ENCODE measurements around the gene BCAS1.

DNA sequence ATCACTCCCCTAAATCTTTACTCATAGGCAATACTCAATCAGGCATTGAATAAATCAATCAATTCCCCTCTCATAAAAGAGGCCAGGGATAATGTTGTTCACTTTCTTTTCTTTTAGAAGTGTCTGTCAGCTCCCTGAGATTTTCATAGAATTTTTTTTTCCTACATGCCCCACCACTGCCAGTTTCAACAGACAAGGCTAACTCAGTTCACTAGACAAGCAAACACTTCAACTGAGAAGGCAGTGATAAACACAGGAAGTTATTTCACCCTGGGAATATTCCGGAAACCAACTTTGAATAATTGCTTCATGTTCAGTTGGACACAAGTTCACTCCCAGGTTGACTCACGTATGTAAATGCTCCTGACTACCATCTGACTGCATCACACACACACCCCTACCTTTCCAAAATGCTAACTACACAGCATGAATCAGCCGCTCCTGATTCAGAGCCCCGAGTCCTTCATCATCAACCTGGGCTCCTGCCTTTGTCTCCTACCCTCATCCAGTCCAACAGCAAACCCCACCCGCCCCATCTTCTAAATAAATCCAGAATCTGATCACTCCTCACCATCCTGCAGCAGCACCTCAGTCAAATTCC, 143.9 kb downstream of the BCAS1 start:
- TF ChIP-seq CTCF (conservative IDR thresholded peaks at IDR 0.05; ENCODE audit: low read length) (no peak), EZH2phosphoT487 (IDR thresholded peaks at IDR 0.05; ENCODE audit: borderline replicate concordance, low read depth, low read length) (no peak)
